ENCODE measurements around the gene GRIK3.

DNA sequence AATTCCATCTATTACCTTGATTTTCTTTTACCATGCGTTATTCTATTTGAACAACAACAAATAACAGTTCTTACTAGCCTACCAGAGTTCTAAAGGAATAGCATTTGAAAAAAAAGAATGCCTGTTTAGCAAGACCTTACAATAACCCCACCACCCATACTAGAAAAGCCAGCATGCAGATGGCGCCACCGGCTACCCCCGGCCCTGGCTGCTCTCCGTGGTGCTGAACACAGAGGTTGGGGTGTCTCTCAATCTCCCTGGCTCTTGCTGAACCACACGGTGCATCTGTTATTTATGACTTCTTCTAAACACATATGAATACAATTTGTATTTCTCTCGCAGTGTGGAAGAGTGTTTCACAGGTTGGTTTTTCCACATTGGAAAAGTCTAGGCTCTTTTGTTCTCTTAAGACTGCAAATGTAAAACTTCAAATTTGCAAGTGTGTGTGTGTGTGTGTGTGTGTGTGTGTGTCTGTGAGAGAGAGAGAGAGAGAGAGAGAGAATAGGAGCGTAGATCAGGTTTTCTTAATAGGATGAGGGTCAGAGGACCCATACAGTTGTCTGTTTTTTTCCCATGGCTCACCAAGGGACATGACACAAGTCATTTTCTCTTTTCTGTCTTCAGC lies 13.6 kb downstream of the GRIK3 start:
- TF ChIP-seq TAF1 (IDR thresholded peaks at IDR 0.05; ENCODE audit: low read depth), result no peak
- no peak for TF ChIP-seq EGR1 (IDR thresholded peaks at IDR 0.05)
- TF ChIP-seq EP300 (IDR thresholded peaks at IDR 0.05; ENCODE audit: borderline replicate concordance), result no peak
- TF ChIP-seq, protein P1, sequence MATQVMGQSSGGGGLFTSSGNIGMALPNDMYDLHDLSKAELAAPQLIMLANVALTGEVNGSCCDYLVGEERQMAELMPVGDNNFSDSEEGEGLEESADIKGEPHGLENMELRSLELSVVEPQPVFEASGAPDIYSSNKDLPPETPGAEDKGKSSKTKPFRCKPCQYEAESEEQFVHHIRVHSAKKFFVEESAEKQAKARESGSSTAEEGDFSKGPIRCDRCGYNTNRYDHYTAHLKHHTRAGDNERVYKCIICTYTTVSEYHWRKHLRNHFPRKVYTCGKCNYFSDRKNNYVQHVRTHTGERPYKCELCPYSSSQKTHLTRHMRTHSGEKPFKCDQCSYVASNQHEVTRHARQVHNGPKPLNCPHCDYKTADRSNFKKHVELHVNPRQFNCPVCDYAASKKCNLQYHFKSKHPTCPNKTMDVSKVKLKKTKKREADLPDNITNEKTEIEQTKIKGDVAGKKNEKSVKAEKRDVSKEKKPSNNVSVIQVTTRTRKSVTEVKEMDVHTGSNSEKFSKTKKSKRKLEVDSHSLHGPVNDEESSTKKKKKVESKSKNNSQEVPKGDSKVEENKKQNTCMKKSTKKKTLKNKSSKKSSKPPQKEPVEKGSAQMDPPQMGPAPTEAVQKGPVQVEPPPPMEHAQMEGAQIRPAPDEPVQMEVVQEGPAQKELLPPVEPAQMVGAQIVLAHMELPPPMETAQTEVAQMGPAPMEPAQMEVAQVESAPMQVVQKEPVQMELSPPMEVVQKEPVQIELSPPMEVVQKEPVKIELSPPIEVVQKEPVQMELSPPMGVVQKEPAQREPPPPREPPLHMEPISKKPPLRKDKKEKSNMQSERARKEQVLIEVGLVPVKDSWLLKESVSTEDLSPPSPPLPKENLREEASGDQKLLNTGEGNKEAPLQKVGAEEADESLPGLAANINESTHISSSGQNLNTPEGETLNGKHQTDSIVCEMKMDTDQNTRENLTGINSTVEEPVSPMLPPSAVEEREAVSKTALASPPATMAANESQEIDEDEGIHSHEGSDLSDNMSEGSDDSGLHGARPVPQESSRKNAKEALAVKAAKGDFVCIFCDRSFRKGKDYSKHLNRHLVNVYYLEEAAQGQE (IDR thresholded peaks at IDR 0.05; ENCODE audit: low read depth), result peak; percentile 95
- TF ChIP-seq RAD21 (IDR thresholded peaks at IDR 0.05; ENCODE audit: low read depth), result 0 out of 2 replicates have a peak, but pooled peaks have one; percentile 25
- TF ChIP-seq YY1 (IDR thresholded peaks at IDR 0.05; ENCODE audit: low read depth), result no peak
- no peak for TF ChIP-seq TEAD4 (IDR thresholded peaks at IDR 0.05)
- TF ChIP-seq, protein P2, sequence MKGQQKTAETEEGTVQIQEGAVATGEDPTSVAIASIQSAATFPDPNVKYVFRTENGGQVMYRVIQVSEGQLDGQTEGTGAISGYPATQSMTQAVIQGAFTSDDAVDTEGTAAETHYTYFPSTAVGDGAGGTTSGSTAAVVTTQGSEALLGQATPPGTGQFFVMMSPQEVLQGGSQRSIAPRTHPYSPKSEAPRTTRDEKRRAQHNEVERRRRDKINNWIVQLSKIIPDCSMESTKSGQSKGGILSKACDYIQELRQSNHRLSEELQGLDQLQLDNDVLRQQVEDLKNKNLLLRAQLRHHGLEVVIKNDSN (IDR thresholded peaks at IDR 0.05), result no peak
